Spleen (tissue), 13 donors: ENCODE results near the gene SMAD6. TPM values are rescaled to one million over a fixed set of nuclear protein-coding genes. Genes with fewer than 3 reads are reported as not detected.

Source experiments
- DNase-seq: peaks from one replicate; pipeline ENCODE4 v3.0.0-alpha.2; 2020
- H3K27ac ChIP-seq, 8 donors: fragments of 200-600 bp; sonication (generic) in 7 of 8; 1 replicate in 4 of 8; 2 replicates in 4 of 8; pipeline versions ENCODE4 v1.5.0 to v1.8.0; 2016 to 2021; ENCODE audit warnings: inconsistent platforms in 4 of 8, mild to moderate bottlenecking in 4 of 8, moderate library complexity in 1 of 8
- H3K27me3 ChIP-seq, 7 donors: fragments of 200-600 bp; sonication (generic) in 6 of 7; replicated peaks in 1 of 7; 1 replicate in 4 of 7; 2 replicates in 3 of 7; pipeline versions ENCODE4 v1.5.0 to v1.8.0; 2016 to 2021; ENCODE audit warnings: inconsistent platforms in 3 of 7, mild to moderate bottlenecking in 1 of 7
- H3K36me3 ChIP-seq, 6 donors: fragments of 200-600 bp; sonication (generic) in 5 of 6; 1 replicate in 4 of 6; 2 replicates in 2 of 6; pipeline versions ENCODE4 v1.5.0 to v1.8.0; 2016 to 2021; ENCODE audit warnings: inconsistent platforms in 2 of 6
- H3K4me1 ChIP-seq, 6 donors: fragments of 200-600 bp; sonication (generic) in 5 of 6; 1 replicate in 3 of 6; 2 replicates in 3 of 6; pipeline versions ENCODE4 v1.5.0 to v1.8.0; 2016 to 2021; ENCODE audit warnings: inconsistent platforms in 3 of 6
- H3K4me3 ChIP-seq, 8 donors: fragments of 200-600 bp; sonication (generic) in 7 of 8; 1 replicate in 4 of 8; 2 replicates in 4 of 8; pipeline versions ENCODE4 v1.5.0 to v1.8.0; 2016 to 2021; ENCODE audit warnings: inconsistent platforms in 4 of 8, mild to moderate bottlenecking in 4 of 8, moderate library complexity in 2 of 8
- H3K9me3 ChIP-seq, 8 donors: fragments of 200-600 bp; sonication (generic) in 7 of 8; 1 replicate in 4 of 8; 2 replicates in 4 of 8; pipeline versions ENCODE4 v1.5.0 to v1.8.0; 2016 to 2021; ENCODE audit warnings: inconsistent platforms in 4 of 8
- POLR2A ChIP-seq, 3 donors: fragments of 450-650 bp; IDR thresholded peaks; one replicate each; pipeline ENCODE4 v1.5.1; 2017; ENCODE audit warnings: antibody characterized with exemption in 3 of 3, mild to moderate bottlenecking in 1 of 3
- POLR2AphosphoS5 ChIP-seq, 3 donors: sonication (generic); formaldehyde crosslinking; IDR thresholded peaks; one replicate each; pipeline ENCODE4 v1.5.1; 2017; ENCODE audit warnings: antibody characterized with exemption in 3 of 3
- WGBS, 5 donors: extraction: QIAGEN DNeasy Blood & Tissue Kit in 3 of 5; methylation state at CpG; one replicate each; pipeline versions ENCODE4 v1.1.5 to v1.1.7; 2013 to 2018; 5-methylcytosine and 5-hydroxymethylcytosine counted together
- intact Hi-C: fragments of 100-400 bp; cut with DNase I; formaldehyde crosslinking; loops from one replicate; pipeline ENCODE4 v1.15.0; 2023; ENCODE audit warnings: low total_unique reads
- long read RNA-seq, 2 donors: transcript quantifications; one replicate each; lab custom pipeline, GENCODE V29; 2026
- polyA plus RNA-seq, 3 donors: library from polyadenylated mRNA; stranded (reverse); fragments of 200-250 nt; gene quantifications; one replicate each; pipeline ENCODE4 v1.2.1, GENCODE V29; 2013
- total RNA-seq, 7 donors: library from RNA; depleted of rRNA in 3 of 7; stranded (reverse); fragments of >200 nt in 3 of 7; fragmentation: NEBNext Ultra II Directional in 4 of 7; extraction: Animal tissue kit (Norgen Biotek cat#: 25700) in 4 of 7; gene quantifications; one replicate each; pipeline versions ENCODE4 v1.1.0 to v1.2.1, GENCODE V29; 2016 to 2021
- TF ChIP-seq, protein P1 (sequence below), 11 experiments: fragments of 200-600 bp in 7 of 11; fragments of 450-650 bp in 4 of 11; sonication (generic) in 4 of 11; IDR thresholded peaks in 8 of 11; conservative IDR thresholded peaks in 3 of 11; 1 replicate in 7 of 11; 2 replicates in 4 of 11; pipeline versions ENCODE4 v1.4.0 to v1.8.0; 2016 to 2021; ENCODE audit warnings: antibody characterized with exemption in 11 of 11, inconsistent platforms in 4 of 11, mild to moderate bottlenecking in 1 of 11
- donor health status: healthy with polysubstance abuse.
- donor health status: DM: no; HTN: no; CAD: no; lungs with moderate emphysema.
- donor health status: DM: no; HTN: no; CAD: no.
- donor health status: Bipolar disorder and iron deficiency.
- donor health status: healthy.
- donor health status: DM: no; HTN: no; CAD: no.
- donor health status: DM: yes; HTN: yes; CAD: no.

Gene SMAD6
- total RNA-seq (10 to 100 TPM in 2 of 7 donors, 1 to 10 TPM in 5; 3.6 to 14.0 (median 6.9) TPM), polyA plus RNA-seq (1 to 10 TPM in 2 of 3 donors, under 1 TPM in 1; 0.72 to 3.5 (median 3.4) TPM)
- long read RNA-seq, donor 1, full-length matches to known transcripts: 9 of 16 reads
- long read RNA-seq, donor 1, partial matches to known transcripts: 7 of 16 reads
- long read RNA-seq, donor 1, other reads (novel, unspliced or antisense): 0 of 16 reads
- long read RNA-seq, donor 2, full-length matches to known transcripts: 6 of 6 reads
- long read RNA-seq, donor 2, partial matches to known transcripts: 0 of 6 reads
- long read RNA-seq, donor 2, other reads (novel, unspliced or antisense): 0 of 6 reads

DNA sequence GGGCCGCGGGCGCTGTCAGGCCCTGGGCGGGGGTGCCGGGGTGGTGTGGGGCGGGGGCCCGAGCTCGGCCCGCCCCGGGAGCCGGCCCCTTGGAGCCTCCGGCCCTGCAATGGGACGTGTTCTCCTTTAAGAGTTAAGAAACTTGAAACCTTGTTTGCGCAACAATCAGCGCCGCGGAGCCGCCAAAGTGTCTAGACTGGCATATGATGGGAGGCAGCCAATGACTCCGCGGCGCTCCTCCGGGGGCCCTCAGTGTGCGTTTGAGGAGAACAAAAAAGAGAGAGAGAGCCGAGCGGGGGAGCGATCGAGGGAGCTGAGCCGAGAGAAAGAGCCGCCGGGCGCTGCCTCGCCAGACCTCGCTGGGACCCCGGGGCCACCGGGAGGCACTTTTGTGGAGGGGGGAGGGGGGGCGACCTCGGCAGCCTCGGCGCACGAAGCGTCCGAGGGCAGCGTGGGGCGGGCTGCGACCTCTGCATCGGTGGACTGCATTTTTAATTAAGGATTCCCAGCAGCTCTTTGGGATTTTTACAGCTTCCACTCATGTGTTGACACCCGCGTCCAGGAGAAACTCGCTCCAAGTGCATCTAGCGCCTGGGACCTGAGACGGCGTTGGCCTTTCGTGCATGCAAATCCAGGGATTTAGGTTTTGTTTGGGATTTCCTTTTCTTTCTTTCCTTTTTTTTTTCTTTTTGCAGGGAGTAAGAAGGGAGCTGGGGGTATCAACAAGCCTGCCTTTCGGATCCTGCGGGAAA is at the start of gene SMAD6:
Gene SMAD6, plus strand, starts transcription at position 202 of the 752 bp plus-strand sequence. CDS start 1,023 bp downstream, outside the sequence.
- DNase-seq: peak; percentile 93
- Histone ChIP-seq H3K4me3 (peak within 1 kb of the TSS; percentile 72 to 94 (median 84)), H3K36me3 (no peaks in the 10 kb centered on the region), H3K27me3 (peaks cover 0 to 54% (median 33%) of the 10 kb centered on the region in 7 donors), H3K4me1 (peaks cover 10 to 67% (median 33%) of the 10 kb centered on the region in 6 donors), H3K9me3 (no peaks in the 10 kb centered on the region), H3K27ac (peak within 1 kb of the TSS in 7 of 8 donors; percentile 48 to 86 (median 79))
- 0 to 2% (median 1%) methylated on average over 35 to 55 of the region's 55 CpGs for WGBS, 5 donors
- intact Hi-C loops: no loop called here
- TF ChIP-seq POLR2AphosphoS5 (IDR thresholded peaks at IDR 0.05) (peak; percentile 49 to 75 (median 72)), POLR2A (IDR thresholded peaks at IDR 0.05) (no peak)

DNA sequence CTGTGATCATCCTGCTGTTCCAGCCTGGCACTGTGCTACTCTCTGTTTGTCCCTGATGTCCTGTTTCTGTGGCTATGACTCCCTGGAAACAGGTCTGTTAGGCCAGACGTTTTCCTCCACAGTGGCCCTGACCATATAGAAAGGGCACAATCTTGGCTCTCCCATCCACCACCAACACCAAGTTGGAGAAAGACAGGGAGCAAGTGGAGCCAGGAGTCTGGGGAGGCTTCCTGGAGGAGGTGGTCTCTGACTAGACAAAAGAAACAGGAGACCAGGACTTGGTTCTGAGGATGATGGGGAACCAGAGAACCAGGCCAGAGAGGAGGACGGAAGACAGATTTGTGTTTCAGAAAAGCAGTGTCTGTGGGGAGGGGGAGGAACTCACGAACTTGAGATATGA is 49.2 kb upstream of the SMAD6 start:
- TF ChIP-seq, protein P1, sequence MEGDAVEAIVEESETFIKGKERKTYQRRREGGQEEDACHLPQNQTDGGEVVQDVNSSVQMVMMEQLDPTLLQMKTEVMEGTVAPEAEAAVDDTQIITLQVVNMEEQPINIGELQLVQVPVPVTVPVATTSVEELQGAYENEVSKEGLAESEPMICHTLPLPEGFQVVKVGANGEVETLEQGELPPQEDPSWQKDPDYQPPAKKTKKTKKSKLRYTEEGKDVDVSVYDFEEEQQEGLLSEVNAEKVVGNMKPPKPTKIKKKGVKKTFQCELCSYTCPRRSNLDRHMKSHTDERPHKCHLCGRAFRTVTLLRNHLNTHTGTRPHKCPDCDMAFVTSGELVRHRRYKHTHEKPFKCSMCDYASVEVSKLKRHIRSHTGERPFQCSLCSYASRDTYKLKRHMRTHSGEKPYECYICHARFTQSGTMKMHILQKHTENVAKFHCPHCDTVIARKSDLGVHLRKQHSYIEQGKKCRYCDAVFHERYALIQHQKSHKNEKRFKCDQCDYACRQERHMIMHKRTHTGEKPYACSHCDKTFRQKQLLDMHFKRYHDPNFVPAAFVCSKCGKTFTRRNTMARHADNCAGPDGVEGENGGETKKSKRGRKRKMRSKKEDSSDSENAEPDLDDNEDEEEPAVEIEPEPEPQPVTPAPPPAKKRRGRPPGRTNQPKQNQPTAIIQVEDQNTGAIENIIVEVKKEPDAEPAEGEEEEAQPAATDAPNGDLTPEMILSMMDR (IDR thresholded peaks at IDR 0.05 in 8 of 11, conservative IDR thresholded peaks at IDR 0.05 in 3 of 11): no peak
- no peak for TF ChIP-seq POLR2AphosphoS5 (IDR thresholded peaks at IDR 0.05)
- TF ChIP-seq POLR2A (IDR thresholded peaks at IDR 0.05): no peak
- no peaks in the 10 kb centered on the region for H3K9me3 ChIP-seq
- H3K4me3 ChIP-seq: no peak overlapping the region
- H3K27ac ChIP-seq: no peak overlapping the region
- peaks cover 0 to 29% (median 7%) of the 10 kb centered on the region in 7 donors for H3K27me3 ChIP-seq
- DNase-seq: no peak
- no peaks in the 10 kb centered on the region for H3K36me3 ChIP-seq
- intact Hi-C loops: no loop called here
- peaks cover 0 to 42% (median 20%) of the 10 kb centered on the region in 6 donors for H3K4me1 ChIP-seq
- WGBS, 5 donors: 69 to 88% (median 82%) methylated on average over 2 to 3 of the region's 3 CpGs

DNA sequence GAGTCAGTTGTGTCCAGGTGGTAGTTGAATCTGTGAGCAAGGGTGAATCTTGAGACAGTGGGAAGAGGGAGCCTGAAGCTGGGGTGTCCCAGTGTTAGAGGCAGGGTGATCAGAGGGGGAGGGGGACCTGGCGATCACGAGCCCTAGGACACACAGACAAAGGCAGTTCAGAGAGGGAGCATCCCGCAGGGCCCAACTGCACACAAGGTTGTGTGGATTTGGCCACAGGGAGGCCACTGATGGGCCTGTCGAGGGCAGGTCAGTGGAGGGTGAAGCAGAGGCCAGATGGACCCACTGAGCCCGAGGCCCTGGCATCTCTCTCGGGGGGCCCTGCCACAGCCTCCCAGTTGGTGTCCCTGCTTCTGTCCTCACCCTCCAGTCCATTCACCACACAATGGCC is 48.6 kb upstream of the SMAD6 start:
- H3K27ac ChIP-seq: no peak overlapping the region
- H3K27me3 ChIP-seq: peaks cover 0 to 29% (median 7%) of the 10 kb centered on the region in 7 donors
- H3K4me3 ChIP-seq: no peak overlapping the region
- no peaks in the 10 kb centered on the region for H3K9me3 ChIP-seq
- H3K4me1 ChIP-seq: peaks cover 0 to 45% (median 22%) of the 10 kb centered on the region in 6 donors
- DNase-seq: no peak
- WGBS, 5 donors: 88 to 99% (median 93%) methylated on average over 4 to 6 of the region's 6 CpGs
- TF ChIP-seq, protein P1 (IDR thresholded peaks at IDR 0.05 in 8 of 11, conservative IDR thresholded peaks at IDR 0.05 in 3 of 11): no peak
- TF ChIP-seq POLR2A (IDR thresholded peaks at IDR 0.05): no peak
- TF ChIP-seq POLR2AphosphoS5 (IDR thresholded peaks at IDR 0.05): no peak
- no peaks in the 10 kb centered on the region for H3K36me3 ChIP-seq
- intact Hi-C loops: no loop called here

DNA sequence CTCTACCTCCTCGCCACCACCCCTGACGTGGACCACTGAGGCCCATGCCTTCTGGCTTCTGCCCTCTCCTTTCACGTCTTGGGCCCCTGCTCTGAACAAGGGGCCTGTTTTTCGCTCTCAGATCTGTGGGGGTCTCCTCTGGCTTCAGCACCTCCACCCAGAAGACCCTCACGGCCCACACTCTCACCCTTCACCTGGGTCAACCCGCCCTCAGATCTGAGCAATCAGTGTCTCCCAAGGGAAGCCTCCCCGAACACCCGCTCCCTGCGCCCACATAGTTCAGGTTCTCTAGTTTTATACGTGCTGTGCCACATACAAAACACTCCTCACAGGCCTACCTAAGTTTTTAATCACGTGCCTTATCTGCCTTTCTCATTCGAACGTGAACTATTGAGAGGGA is 48.2 kb upstream of the SMAD6 start:
- Histone ChIP-seq H3K4me3 (no peak overlapping the region), H3K4me1 (peaks cover 0 to 45% (median 22%) of the 10 kb centered on the region in 6 donors), H3K36me3 (no peaks in the 10 kb centered on the region), H3K27ac (no peak overlapping the region), H3K27me3 (peaks cover 0 to 29% (median 7%) of the 10 kb centered on the region in 7 donors), H3K9me3 (no peaks in the 10 kb centered on the region)
- 82 to 92% (median 89%) methylated on average over 13 of the region's 13 CpGs for WGBS, 5 donors
- no peak for DNase-seq
- intact Hi-C loops: no loop called here
- TF ChIP-seq POLR2A (IDR thresholded peaks at IDR 0.05): no peak
- TF ChIP-seq, protein P1 (IDR thresholded peaks at IDR 0.05 in 8 of 11, conservative IDR thresholded peaks at IDR 0.05 in 3 of 11): no peak
- no peak for TF ChIP-seq POLR2AphosphoS5 (IDR thresholded peaks at IDR 0.05)
